Measurements from ENCODE around the gene FNIP1. TPM values are rescaled to one million over a fixed set of nuclear protein-coding genes. Genes with fewer than 3 reads are reported as not detected.

The FNIP1 gene
- total and polyA plus RNA-seq, 2 of the 8 experiments (the other 6 are each of a cell fraction or from before 2014, with no cell fraction given): 3.5 to 17.3 TPM

DNA sequence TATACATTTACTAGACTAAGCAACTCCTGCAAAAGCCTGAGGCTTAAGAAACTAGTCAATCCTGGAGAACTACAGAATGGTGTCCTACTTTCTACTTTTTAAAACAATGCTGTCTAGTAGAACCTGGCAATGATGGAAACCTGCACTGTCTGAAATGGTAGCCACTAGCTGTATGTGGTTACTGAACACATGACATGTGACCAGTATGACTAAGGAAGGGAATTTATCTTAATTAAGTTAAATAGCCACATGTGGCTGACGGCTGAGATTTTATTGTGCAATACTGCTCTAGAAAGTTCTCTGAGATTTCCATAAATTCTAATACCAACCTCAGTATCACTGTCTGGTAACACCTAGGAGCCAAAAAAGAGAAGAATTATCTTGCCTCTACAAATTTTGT is 116.9 kb downstream of the FNIP1 start:
- no peak overlapping the region for H3K9ac ChIP-seq (replicated peaks in 1 of 4; ENCODE audit: extremely low read depth in 1 of 4, low read depth in 3 of 4, low read length in 3 of 4)
- no peaks in the 10 kb centered on the region for H3K23me2 ChIP-seq (ENCODE audit: low read depth, low read length)
- no peak overlapping the region for H2AFZ ChIP-seq (ENCODE audit: low read length)
- no peak overlapping the region for H3K14ac ChIP-seq (ENCODE audit: insufficient read length)
- no peak overlapping the region for H3K4me2 ChIP-seq (ENCODE audit: insufficient read depth in 1 of 2, low read depth in 2 of 2, low read length in 2 of 2)
- 94% methylated on average over 1 of the region's 1 CpG; no CpG with 5 or more reads in 1 of the 2 experiments for WGBS, 2 experiments (ENCODE audit: extremely low coverage in 1 of 2, insufficient coverage in 1 of 2, insufficient read length in 1 of 2, insufficient replicate concordance in 2 of 2, low coverage in 1 of 2, low lambda C conversion rate in 2 of 2, missing lambda C conversion rate in 1 of 2)
- no peak for TF ChIP-seq MAFK (IDR thresholded peaks at IDR 0.05; ENCODE audit: low read depth, low read length)
- TF ChIP-seq PHF8 (conservative IDR thresholded peaks at IDR 0.05; ENCODE audit: low read depth, low read length): no peak
- TF ChIP-seq TEAD4 (IDR thresholded peaks at IDR 0.05; ENCODE audit: low read depth, low read length): no peak
- no peak for TF ChIP-seq TBP (IDR thresholded peaks at IDR 0.05; ENCODE audit: low read depth, low read length)
- no peak for TF ChIP-seq HDAC6 (IDR thresholded peaks at IDR 0.05; ENCODE audit: low read depth, low read length)
- TF ChIP-seq KDM1A (IDR thresholded peaks at IDR 0.05; ENCODE audit: borderline replicate concordance, low read length): no peak
- no peak for TF ChIP-seq SP2 (IDR thresholded peaks at IDR 0.05; ENCODE audit: low read length)
- no peak for TF ChIP-seq E2F6 (IDR thresholded peaks at IDR 0.05)
- TF ChIP-seq CHD1 (IDR thresholded peaks at IDR 0.05; ENCODE audit: low read depth, low read length): no peak
- no peak overlapping the region for H3K4ac ChIP-seq (replicated peaks; ENCODE audit: insufficient read length, low read depth, low read length)
- FAIRE-seq: no peak
- H3K9me3 ChIP-seq (ENCODE audit: insufficient read depth in 2 of 2, low read depth in 1 of 2, low read length in 1 of 2): no peaks in the 10 kb centered on the region
- ChIA-PET CTCF (ENCODE audit: partially characterized antibody) (interaction anchor here (1.9 kb wide), 1 partner anchor 8 kb away, joined by 5 read pairs; no protein-coding TSS in a partner anchor), POLR2A (ENCODE audit: partially characterized antibody) (no interaction called here)
- no peaks in the 10 kb centered on the region for H3K4me1 ChIP-seq (replicated peaks in 1 of 4; ENCODE audit: control insufficient read depth in 3 of 4, insufficient read depth in 4 of 4, low read length in 3 of 4)
- no peak overlapping the region for H2BK5ac ChIP-seq (ENCODE audit: low read depth, low read length)
- H3K23ac ChIP-seq (ENCODE audit: insufficient read length): no peak overlapping the region
- H4K91ac ChIP-seq (replicated peaks; ENCODE audit: insufficient read length, low read length): no peak overlapping the region
- no peak overlapping the region for H3K18ac ChIP-seq (ENCODE audit: extremely low read depth, low read length)
- no peak overlapping the region for H3K56ac ChIP-seq (replicated peaks; ENCODE audit: insufficient read length, low read depth, low read length)
- H4K20me1 ChIP-seq (replicated peaks in 1 of 2; ENCODE audit: control insufficient read depth in 1 of 2, insufficient read depth in 2 of 2, low read length in 2 of 2): no peaks in the 10 kb centered on the region
- no peaks in the 10 kb centered on the region for H3K79me2 ChIP-seq (ENCODE audit: control insufficient read depth in 1 of 2, insufficient read depth in 2 of 2, low read length in 2 of 2)
- H3K36me3 ChIP-seq (ENCODE audit: control insufficient read depth in 2 of 4, insufficient read depth in 4 of 4, low read length in 3 of 4): peaks cover 0 to 18% (median 4%) of the 10 kb centered on the region in 4 experiments; a peak in 4 of 8 replicates
- no peak overlapping the region for H2BK15ac ChIP-seq (ENCODE audit: low read length)
- H4K8ac ChIP-seq (ENCODE audit: extremely low read depth, insufficient read depth, low read length): no peak overlapping the region
- no peak overlapping the region for H3K4me3 ChIP-seq (ENCODE audit: extremely low read depth in 1 of 4, insufficient read depth in 2 of 4, low read depth in 3 of 4, low read length in 4 of 4)
- no peak overlapping the region for H2BK20ac ChIP-seq (ENCODE audit: low read length)
- H3K27ac ChIP-seq (ENCODE audit: low read depth, low read length): no peak overlapping the region
- no peaks in the 10 kb centered on the region for H3K79me1 ChIP-seq (ENCODE audit: low read depth, low read length)
- no peak overlapping the region for H2BK120ac ChIP-seq (replicated peaks; ENCODE audit: low read depth, low read length)
- DNase-seq (ENCODE audit: low read depth in 1 of 2, low spot score in 2 of 2): no peak
- no peaks in the 10 kb centered on the region for H3K27me3 ChIP-seq (replicated peaks in 1 of 4; ENCODE audit: control insufficient read depth in 3 of 4, extremely low read depth in 1 of 4, insufficient read depth in 3 of 4, low read length in 3 of 4)
- no peak overlapping the region for H2AK5ac ChIP-seq (ENCODE audit: low read depth, low read length)
- no peak overlapping the region for H4K5ac ChIP-seq (ENCODE audit: insufficient read length, low read depth, low read length)
- no peak overlapping the region for H2BK12ac ChIP-seq (ENCODE audit: low read depth, low read length)
